ENCODE data around the gene ZMYND8.
"Not testable (repeated sequence)": the region's sequence is repeated elsewhere in the genome, so short reads cannot be mapped to it uniquely, and the experiment has no call there.

DNA sequence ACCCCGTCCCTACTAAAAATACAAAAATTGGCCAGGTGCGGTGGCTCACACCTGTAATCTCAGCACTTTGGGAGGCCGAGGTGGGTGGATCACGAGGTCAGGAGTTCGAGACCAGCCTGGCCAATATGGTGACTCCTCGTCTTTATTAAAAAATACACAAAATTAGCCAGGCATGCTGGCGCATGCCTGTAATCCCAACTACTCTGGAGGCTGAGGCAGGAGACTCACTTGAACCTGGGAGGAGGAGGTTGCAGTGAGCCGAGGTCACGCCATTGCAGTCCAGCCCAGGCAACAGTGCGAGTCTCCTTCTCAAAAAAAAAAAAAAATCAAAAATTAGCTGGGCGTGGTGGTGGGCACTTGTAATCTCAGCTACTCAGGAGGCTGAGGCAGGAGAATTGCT, 9.8 kb upstream of the ZMYND8 start:
- not testable (repeated sequence) for TF ChIP-seq CTCF (IDR thresholded peaks at IDR 0.05; ENCODE audit: poor library complexity, severe bottlenecking); REST (IDR thresholded peaks at IDR 0.05; ENCODE audit: borderline replicate concordance)
